Suprapubic skin (tissue), 4 donors: ENCODE measurements around the gene MSRB3.

ENCODE experiments used
- POLR2A ChIP-seq, 2 donors: fragments of 450-650 bp; IDR thresholded peaks; one replicate each; pipeline ENCODE4 v1.6.1; 2017; ENCODE audit warnings: antibody characterized with exemption in 2 of 2, mild to moderate bottlenecking in 2 of 2, moderate library complexity in 2 of 2
- POLR2AphosphoS5 ChIP-seq, 3 donors: sonication (generic); formaldehyde crosslinking; IDR thresholded peaks; one replicate each; pipeline ENCODE4 v1.6.1; 2017; ENCODE audit warnings: antibody characterized with exemption in 3 of 3

GRCh38 chr12:65432651-65433050 lies 154.2 kb downstream of the MSRB3 start:
- TF ChIP-seq POLR2AphosphoS5 (IDR thresholded peaks at IDR 0.05) (no peak), POLR2A (IDR thresholded peaks at IDR 0.05) (no peak)
